ENCODE measurements around the gene AKT2. TPM values are rescaled to one million over a fixed set of nuclear protein-coding genes. Genes with fewer than 3 reads are reported as not detected.
A peak's percentile ranks its signal among the peaks of the same experiment; 100 is the strongest.
"Not testable (repeated sequence)": the region's sequence is repeated elsewhere in the genome, so short reads cannot be mapped to it uniquely, and the experiment has no call there.

Gene AKT2
- total RNA-seq, 1 donor from 2014 or later: 23.1 TPM

GRCh38 chr19:40219721-40220276, 65.3 kb downstream of the AKT2 start:
- DNase-seq (ENCODE audit: low read depth in 2 of 2): peak in 1 of 2 donors; percentile 68

DNA sequence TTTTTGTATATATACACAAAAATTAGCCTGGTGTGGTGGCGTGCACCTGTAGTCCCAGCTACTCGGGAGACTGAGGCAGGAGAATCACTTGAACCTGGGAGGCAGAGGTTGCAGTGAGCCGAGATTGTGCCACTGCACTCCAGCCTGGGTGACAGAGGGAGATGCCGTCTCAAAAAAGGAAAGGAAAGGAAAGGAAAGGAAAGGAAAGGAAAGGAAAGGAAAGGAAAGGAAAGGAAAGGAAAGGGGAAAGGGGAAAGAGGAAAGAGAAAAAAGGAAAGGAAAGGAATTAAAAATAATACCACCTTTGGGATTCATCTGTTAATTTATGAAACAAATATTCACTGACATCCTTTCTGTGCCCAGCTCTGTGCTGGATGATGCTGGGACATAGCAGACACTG, 66.1 kb downstream of the AKT2 start:
- DNase-seq (ENCODE audit: low read depth in 2 of 2): not testable (repeated sequence)

GRCh38 chr19:40217934-40218890, 66.9 kb downstream of the AKT2 start, which contains the start of gene TTC9B:
Gene TTC9B, minus strand, starts transcription at chr19:40218384. Its CDS starts 3 bp downstream, at chr19:40218381.
- DNase-seq (ENCODE audit: low read depth in 2 of 2): peak in 1 of 2 donors; percentile 33

DNA sequence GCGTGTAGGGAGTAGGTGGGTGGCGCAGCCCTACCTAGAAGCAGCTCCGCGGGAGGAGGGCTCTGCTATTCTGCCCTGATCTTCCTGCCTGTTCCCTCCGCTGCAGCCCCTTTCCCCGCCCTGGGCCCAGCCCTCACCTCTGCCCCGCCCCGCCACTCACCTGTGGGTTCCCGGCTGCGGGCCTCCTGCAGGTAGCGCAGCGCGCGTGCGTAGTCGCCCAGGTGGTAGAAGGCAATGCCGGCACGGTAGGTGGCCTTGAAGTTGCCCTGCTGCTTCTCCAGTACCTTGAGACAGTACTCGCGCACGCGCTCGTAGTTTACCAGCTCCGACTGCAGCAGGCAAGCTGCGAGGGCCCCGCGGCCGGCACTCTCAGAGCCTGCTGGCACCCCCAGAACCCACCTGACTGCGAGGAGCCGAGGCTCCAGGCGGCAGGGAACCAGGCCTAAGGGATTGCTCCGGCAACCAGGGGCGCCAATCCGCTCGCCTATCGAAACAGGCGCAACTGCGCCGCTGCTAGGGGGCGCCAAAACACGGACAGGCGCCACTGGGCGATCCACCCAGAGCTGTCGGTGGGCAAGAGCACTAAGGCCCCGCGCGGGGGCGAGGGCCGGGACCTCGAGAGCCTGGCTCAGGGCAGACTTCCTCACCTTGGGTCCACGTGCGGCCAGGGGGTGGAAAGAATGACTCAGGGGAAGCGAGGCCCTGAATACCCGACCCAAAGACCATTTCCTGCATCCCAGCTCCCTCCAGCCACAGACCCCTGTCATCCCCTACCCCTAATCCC, 67.9 kb downstream of the AKT2 start:
- no peak for DNase-seq (ENCODE audit: low read depth in 2 of 2)

DNA sequence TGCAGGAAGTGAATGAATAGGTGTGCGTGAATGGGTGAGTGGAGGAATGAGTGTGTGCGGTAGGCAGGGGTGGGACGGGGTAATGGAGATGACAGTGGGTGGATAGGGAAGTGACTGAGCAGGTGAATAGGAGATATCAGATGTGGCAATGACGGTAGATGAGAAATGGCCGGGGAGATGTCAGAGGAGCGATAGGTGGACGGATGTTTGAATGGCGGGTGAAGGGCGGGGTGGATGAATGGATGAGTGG, 68.4 kb downstream of the AKT2 start:
- no peak for DNase-seq (ENCODE audit: low read depth in 2 of 2)

DNA sequence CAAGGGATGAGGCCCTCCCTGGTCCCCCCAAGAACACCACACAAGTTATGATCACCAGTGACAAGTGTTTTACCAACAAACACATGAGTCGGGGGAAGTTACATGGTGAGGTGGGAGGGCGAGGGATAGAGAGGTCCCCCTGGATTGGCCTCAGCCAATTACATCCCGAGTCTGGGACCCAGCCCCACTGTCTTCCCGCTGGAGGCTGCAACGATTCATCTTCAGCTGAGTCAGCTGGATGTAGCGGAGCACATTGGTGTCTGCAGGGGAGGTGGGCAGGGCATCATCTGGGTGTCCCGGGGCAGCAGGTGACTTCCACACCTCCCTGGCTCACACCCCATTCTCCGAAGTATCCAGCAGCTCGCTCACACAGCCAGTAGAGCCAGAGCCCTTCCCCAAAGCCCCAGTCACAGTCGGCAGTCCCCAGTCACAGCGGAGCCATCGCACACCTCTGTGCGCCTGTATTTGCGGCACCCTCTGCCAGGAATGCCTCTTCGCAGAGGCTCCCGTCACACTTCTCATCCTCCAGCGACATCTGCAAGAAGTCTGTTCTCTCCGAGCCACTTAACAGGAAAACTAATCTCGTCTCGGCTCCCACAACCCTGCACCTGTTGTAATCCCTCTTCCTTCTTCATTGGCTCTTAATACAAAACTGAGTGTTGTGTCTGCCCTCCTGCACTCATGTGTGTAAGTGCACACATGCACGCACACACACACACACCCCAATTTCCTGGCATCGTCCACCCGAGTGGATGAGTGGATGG, 69.0 kb downstream of the AKT2 start:
- no peak for DNase-seq (ENCODE audit: low read depth in 2 of 2)

- no peak for DNase-seq (ENCODE audit: low read depth in 2 of 2)
These were observed 70.2 kb downstream of the AKT2 start for GRCh38 chr19:40214936-40215335.

- DNase-seq (ENCODE audit: low read depth in 2 of 2): no peak
These were observed 71.1 kb downstream of the AKT2 start for GRCh38 chr19:40213882-40214570.

GRCh38 chr19:40213251-40213829, 71.8 kb downstream of the AKT2 start:
- no peak for DNase-seq (ENCODE audit: low read depth in 2 of 2)

DNA sequence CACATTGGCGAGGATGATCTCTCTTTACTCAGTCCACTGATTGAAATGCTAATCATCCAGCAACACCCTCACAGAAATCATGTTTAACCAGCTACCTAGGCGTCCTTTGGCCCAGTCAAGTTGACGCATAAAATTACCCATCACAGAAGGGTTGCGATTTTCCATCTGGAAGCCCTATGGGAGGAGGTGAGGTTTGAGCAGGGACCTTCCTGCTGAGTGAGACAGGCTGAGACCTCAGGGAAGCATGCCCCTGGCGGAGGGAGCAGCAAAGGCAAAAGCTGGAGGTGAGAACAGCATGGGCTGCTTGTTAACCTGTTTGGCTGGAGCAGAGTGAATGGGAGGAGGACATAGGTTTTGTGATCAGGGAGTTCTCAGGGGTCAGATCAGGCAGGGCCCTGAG, 74.3 kb downstream of the AKT2 start:
- DNase-seq (ENCODE audit: low read depth in 2 of 2): no peak

- no peak for DNase-seq (ENCODE audit: low read depth in 2 of 2)
These were observed 76.5 kb downstream of the AKT2 start for GRCh38 chr19:40208602-40209001.

DNA sequence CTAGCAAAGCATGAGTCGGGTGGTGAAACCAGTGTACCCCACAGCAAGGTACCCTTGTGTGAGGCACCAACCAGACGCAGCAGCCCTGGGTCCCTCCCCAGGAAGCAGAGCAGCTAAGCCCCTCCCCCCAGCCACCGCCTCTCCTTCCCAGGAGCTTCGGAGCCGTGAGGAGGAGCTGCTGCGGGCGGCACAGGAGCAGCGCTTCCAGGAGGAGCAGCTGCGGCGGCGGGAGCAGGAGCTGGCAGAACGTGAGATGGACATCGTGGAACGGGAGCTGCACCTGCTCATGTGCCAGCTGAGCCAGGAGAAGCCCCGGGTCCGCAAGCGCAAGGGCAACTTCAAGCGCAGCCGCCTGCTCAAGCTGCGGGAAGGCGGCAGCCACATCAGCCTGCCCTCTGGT, 79.4 kb downstream of the AKT2 start:
- DNase-seq (ENCODE audit: low read depth in 2 of 2): no peak

DNA sequence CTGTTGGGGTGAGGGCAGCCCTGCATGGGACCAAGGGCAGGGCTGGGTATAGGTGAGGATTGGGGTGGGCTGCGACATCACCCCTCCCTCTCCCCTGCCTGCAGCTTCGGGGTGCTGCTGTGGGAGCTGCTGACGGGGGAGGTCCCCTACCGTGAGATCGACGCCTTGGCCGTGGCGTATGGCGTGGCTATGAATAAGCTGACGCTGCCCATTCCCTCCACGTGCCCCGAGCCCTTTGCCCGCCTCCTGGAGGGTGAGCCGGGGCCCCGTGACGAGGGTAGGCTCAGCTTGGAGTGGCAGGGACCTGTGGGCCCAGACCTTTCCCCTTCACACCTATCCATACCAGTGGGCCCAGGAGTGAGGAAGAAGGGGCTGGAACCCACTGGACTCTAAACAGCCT, 80.8 kb downstream of the AKT2 start:
- no peak for DNase-seq (ENCODE audit: low read depth in 2 of 2)

DNA sequence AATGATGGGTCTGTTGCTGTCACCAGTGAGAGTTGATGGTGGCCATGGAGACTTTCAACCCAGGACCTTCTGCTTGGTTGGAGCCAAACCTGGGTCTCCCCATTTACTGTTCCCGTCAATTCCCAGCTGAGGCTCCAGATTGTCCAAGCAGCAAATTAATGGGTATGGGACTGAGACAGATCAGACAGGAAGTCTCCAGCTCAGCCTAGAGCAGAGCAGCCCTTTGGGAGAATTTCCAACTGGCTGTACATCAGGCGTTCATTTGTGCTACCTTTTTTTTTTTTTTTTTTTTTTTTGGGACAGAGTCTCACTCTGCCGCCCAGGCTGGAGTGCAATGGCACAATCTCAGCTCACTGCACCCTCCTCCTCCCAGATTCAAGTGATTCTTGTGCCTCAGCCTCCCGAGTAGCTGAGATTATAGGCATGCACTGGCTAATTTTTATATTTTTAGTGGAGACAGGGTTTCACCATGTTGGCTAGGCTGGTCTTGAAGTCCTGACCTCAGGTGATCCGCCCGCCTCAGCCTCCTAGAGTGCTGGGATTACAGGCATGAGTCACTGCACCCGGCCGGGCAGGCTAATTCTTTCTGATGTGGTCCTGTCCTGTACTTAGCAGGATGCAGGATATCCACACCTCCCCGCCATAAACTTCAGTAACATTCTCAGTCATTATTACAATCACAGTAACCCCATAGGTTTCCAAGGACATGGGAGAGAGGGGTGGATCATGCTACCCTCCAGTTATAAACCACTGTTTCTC, 84.6 kb downstream of the AKT2 start:
- no peak for DNase-seq (ENCODE audit: low read depth in 2 of 2)

DNA sequence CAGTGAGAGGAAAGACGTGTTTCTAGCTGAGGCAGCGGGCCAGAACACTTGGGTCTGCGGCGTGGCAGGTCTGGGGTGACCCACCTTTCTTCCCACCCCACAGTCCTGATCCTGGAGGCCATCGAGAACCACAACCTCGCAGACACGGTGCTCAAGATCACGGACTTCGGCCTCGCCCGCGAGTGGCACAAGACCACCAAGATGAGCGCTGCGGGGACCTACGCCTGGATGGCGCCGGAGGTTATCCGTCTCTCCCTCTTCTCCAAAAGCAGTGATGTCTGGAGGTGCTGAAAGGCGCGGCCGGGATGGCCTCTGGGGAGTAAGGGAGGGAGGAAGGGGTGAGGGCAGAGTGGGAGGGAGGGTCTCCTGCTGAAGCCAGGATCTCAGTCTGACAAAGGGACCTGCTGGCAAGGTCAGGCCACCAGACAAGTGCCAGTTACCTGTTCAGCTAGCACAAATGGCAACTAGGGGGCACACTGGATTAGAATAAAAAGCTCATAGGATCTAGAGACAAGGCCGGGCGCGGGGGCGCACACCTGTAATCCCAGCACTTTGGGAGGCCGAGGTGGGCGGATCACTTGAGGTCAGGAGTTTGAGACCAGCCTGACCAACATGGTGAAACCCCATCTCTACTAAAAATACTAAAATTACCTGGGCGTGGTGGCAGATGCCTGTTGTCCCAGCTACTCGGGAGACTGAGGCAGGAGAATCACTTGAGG, 86.7 kb downstream of the AKT2 start:
- no peak for DNase-seq (ENCODE audit: low read depth in 2 of 2)

DNA sequence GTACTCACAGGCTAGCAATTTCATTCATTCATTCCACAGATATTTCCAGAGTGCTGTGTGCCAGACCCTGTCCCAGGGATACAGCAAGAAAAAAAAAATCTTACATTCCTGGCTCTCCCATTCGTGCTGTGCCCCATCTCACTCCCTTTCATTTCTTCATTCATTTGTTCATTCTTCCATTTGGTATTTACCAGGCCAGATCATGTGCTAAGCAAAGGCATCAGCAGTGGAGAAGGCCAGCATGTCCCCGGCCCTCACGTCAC, 91.6 kb downstream of the AKT2 start:
- no peak for DNase-seq (ENCODE audit: low read depth in 2 of 2)

DNA sequence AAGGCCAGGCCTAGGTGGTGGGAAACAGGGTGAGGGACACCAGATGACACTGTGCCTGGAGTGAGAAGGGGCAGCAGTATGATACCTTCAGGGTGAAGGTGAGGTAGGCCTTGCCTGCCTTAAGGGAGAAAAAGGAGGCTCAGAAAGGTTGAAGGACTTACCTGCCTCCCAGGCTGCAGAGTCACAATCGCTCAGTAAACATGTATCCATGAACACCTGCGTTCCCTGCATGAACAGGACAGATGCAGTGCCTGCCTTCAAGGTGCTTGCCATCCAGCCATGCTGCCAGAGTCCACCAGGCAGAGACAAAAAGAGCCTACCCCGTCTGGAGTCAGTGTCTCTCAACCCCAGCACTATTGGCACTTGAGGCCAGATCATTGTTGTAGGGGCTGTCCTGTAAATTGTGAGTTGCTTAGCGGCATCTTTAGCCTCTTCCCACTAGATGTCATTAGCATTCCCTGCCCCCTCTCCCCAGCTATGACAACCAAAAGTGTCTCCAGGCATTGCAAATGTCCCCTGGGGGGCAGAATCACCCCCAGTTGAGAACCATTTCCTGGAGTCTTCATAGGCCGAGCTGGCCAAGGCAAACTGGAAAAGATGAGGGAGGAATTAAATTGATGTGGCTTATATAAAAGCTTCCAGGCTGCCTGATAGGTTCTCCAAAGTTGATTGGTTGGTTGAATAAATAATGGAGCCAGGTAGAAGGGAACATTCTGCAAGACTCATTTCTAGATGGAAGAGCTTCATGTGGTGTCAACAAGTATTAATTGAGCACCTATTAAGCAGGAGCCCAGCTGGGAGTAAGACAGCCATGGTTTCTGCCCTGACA, 92.2 kb downstream of the AKT2 start:
- no peak for DNase-seq (ENCODE audit: low read depth in 2 of 2)

- peak in 1 of 2 donors; percentile 31 for DNase-seq (ENCODE audit: low read depth in 2 of 2)
These were observed 93.1 kb downstream of the AKT2 start for GRCh38 chr19:40191836-40192646.

Data from dermis microvascular lymphatic vessel endothelial cell (primary cell).